Mesothelial cell of epicardium (in vitro differentiated cells): ENCODE results near the gene GPR139. TPM values are rescaled to one million over a fixed set of nuclear protein-coding genes. Genes with fewer than 3 reads are reported as not detected.

Source experiments
- DNase-seq, 2 experiments: peaks; one replicate each; pipeline ENCODE4 v3.0.0; 2021; ENCODE audit warnings: low spot score in 2 of 2; ENCODE audit not compliant: unreplicated experiment in 2 of 2
- H3K27ac Mint-ChIP-seq: 2 replicates; pipeline ENCODE4 v1.8.0; 2021; ENCODE audit warnings: mixed read lengths
- H3K27me3 Mint-ChIP-seq: 2 replicates; pipeline ENCODE4 v1.8.0; 2021; ENCODE audit warnings: low read depth, mixed read lengths
- H3K36me3 Mint-ChIP-seq: 2 replicates; pipeline ENCODE4 v1.8.0; 2021; ENCODE audit warnings: mixed read lengths
- H3K4me1 Mint-ChIP-seq: 2 replicates; pipeline ENCODE4 v1.8.0; 2021; ENCODE audit warnings: mixed read lengths
- H3K4me3 Mint-ChIP-seq: 2 replicates; pipeline ENCODE4 v1.8.0; 2021; ENCODE audit warnings: mild to moderate bottlenecking, moderate library complexity, mixed read lengths
- H3K9me3 Mint-ChIP-seq: 2 replicates; pipeline ENCODE4 v1.8.0; 2021; ENCODE audit warnings: mixed read lengths
- CTCF ChIP-seq: fragments of 200-600 bp; sonication (generic); IDR thresholded peaks from one replicate; pipeline ENCODE4 v1.5.0; 2021; ENCODE audit warnings: antibody characterized with exemption; ENCODE audit not compliant: unreplicated experiment
- total RNA-seq: library from RNA; stranded (reverse); gene quantifications from 3 replicates; pipeline ENCODE4 v1.2.1, GENCODE V29; 2021

Gene GPR139
- total RNA-seq, 1 donor from 2014 or later = not detected

- no peak overlapping the region for H3K27ac Mint-ChIP-seq
- H3K36me3 Mint-ChIP-seq = no peaks in the 10 kb centered on the region
- no peak for DNase-seq
- no peak overlapping the region for H3K4me3 Mint-ChIP-seq
- H3K9me3 Mint-ChIP-seq = no peaks in the 10 kb centered on the region
- no peak for TF ChIP-seq CTCF
- peaks cover 52% of the 10 kb centered on the region for H3K27me3 Mint-ChIP-seq
- no peaks in the 10 kb centered on the region for H3K4me1 Mint-ChIP-seq
Observed at GRCh38 chr16:20053336-20053735, 20.4 kb downstream of the GPR139 start.

GRCh38 chr16:20051611-20052010 lies 22.1 kb downstream of the GPR139 start:
- Mint-ChIP-seq H3K36me3 (no peaks in the 10 kb centered on the region), H3K4me3 (no peak overlapping the region), H3K27ac (no peak overlapping the region), H3K4me1 (no peaks in the 10 kb centered on the region), H3K9me3 (no peaks in the 10 kb centered on the region), H3K27me3 (peaks cover 43% of the 10 kb centered on the region)
- TF ChIP-seq CTCF = no peak
- DNase-seq = no peak

- Mint-ChIP-seq H3K36me3 (no peaks in the 10 kb centered on the region), H3K27me3 (peaks cover 43% of the 10 kb centered on the region), H3K27ac (no peak overlapping the region), H3K9me3 (no peaks in the 10 kb centered on the region), H3K4me3 (no peak overlapping the region), H3K4me1 (no peaks in the 10 kb centered on the region)
- no peak for DNase-seq
- no peak for TF ChIP-seq CTCF
Observed at GRCh38 chr16:20051147-20051546, 22.5 kb downstream of the GPR139 start.

GRCh38 chr16:20049831-20050230 lies 23.9 kb downstream of the GPR139 start:
- no peak for DNase-seq
- Mint-ChIP-seq H3K4me1 (no peaks in the 10 kb centered on the region), H3K27me3 (peaks cover 32% of the 10 kb centered on the region), H3K27ac (no peak overlapping the region), H3K36me3 (no peaks in the 10 kb centered on the region), H3K9me3 (no peaks in the 10 kb centered on the region), H3K4me3 (no peak overlapping the region)
- TF ChIP-seq CTCF = no peak

- Mint-ChIP-seq H3K36me3 (no peaks in the 10 kb centered on the region), H3K4me1 (no peaks in the 10 kb centered on the region), H3K27ac (no peak overlapping the region), H3K4me3 (no peak overlapping the region), H3K27me3 (peaks cover 15% of the 10 kb centered on the region), H3K9me3 (no peaks in the 10 kb centered on the region)
- DNase-seq = no peak
- TF ChIP-seq CTCF = no peak
Observed at GRCh38 chr16:20045886-20046285, 27.8 kb downstream of the GPR139 start.

- Mint-ChIP-seq H3K9me3 (no peaks in the 10 kb centered on the region), H3K36me3 (no peaks in the 10 kb centered on the region), H3K4me1 (no peaks in the 10 kb centered on the region), H3K4me3 (no peak overlapping the region), H3K27me3 (peaks cover 22% of the 10 kb centered on the region), H3K27ac (no peak overlapping the region)
- TF ChIP-seq CTCF = no peak
- DNase-seq = no peak
Observed at GRCh38 chr16:20042848-20043247, 30.8 kb downstream of the GPR139 start.
